ENCODE data around the gene PHF1. TPM values are rescaled to one million over a fixed set of nuclear protein-coding genes. Genes with fewer than 3 reads are reported as not detected.
A peak's percentile ranks its signal among the peaks of the same experiment; 100 is the strongest.

The PHF1 gene
- total and polyA plus RNA-seq, 4 donors, result 7.2 to 13.5 (median 11.5) TPM

DNA sequence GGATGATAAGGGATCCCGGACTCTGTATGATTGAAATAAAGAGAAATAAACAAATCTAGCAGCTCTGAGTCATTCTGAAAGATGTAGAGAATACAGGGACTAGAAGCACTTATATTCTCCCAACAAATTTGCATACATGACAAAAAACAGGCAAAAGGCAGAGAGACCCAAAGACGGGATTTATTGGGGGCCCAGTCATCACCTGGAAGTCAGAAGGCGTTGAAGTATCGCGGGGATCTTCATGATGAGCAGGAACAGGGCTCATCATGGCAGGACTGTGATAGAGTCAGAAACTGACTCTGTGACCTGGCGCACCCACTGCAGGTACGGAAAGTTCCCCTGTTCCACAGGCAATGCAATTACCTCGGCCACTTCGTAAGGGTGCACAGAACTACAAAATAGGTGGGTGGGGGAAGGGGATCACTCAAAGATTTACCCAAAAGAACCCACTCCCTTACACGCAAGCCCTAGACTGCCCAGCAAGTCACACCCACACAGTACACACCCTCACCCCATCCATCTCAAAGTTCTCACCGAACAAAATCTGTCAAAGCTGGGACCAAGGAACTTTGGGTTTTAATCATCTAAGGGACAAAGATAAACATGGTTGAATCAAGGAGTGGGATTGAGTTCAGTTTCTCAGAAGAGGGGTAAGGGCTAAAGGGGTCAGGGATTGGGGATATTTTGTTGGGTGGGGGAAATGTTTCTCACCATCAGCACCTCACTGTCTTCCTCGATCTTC, 5.7 kb downstream of the PHF1 start (continued):
- TF ChIP-seq JUND (IDR thresholded peaks at IDR 0.05) (no peak), NR2F2 (IDR thresholded peaks at IDR 0.05) (no peak), FOXA1 (IDR thresholded peaks at IDR 0.05) (no peak)

- Histone ChIP-seq H3K27me3 (ENCODE audit: control insufficient read depth in 4 of 4, insufficient read depth in 4 of 4, low read length in 3 of 4) (no peaks in the 10 kb centered on the region), H3K4me1 (ENCODE audit: control insufficient read depth in 4 of 4, insufficient read depth in 4 of 4, low read length in 3 of 4) (peaks cover 12 to 33% (median 23%) of the 10 kb centered on the region in 4 donors), H3K9ac (ENCODE audit: low read depth in 1 of 2, low read length in 2 of 2) (peak overlapping the region; percentile 73 to 80), H3K9me3 (ENCODE audit: control insufficient read depth in 4 of 4, low read length in 3 of 4) (no peaks in the 10 kb centered on the region), H3K27ac (ENCODE audit: low read depth in 1 of 2, low read length in 2 of 2) (peak overlapping the region; percentile 80 to 89), H3K36me3 (ENCODE audit: control insufficient read depth in 4 of 4, insufficient read depth in 3 of 4, low read depth in 1 of 4, low read length in 3 of 4) (peaks cover 8 to 30% (median 19%) of the 10 kb centered on the region in 4 donors), H3K4me3 (ENCODE audit: low read depth in 1 of 3, low read length in 3 of 3) (peak overlapping the region; percentile 68 to 82 (median 73))
- no peak for DNase-seq (ENCODE audit: low spot score)
- TF ChIP-seq HNF4G (IDR thresholded peaks at IDR 0.05) (no peak), GABPA (IDR thresholded peaks at IDR 0.05 in 1 of 2, conservative IDR thresholded peaks at IDR 0.05 in 1 of 2) (no peak), ATF3 (IDR thresholded peaks at IDR 0.05) (no peak), RAD21 (IDR thresholded peaks at IDR 0.05) (no peak), NR2F2 (IDR thresholded peaks at IDR 0.05) (no peak), SP1 (IDR thresholded peaks at IDR 0.05) (no peak), EGR1 (IDR thresholded peaks at IDR 0.05; ENCODE audit: low read depth in 2 of 2) (peak in 1 of 2 donors; percentile 4)
- TF ChIP-seq, protein P1, sequence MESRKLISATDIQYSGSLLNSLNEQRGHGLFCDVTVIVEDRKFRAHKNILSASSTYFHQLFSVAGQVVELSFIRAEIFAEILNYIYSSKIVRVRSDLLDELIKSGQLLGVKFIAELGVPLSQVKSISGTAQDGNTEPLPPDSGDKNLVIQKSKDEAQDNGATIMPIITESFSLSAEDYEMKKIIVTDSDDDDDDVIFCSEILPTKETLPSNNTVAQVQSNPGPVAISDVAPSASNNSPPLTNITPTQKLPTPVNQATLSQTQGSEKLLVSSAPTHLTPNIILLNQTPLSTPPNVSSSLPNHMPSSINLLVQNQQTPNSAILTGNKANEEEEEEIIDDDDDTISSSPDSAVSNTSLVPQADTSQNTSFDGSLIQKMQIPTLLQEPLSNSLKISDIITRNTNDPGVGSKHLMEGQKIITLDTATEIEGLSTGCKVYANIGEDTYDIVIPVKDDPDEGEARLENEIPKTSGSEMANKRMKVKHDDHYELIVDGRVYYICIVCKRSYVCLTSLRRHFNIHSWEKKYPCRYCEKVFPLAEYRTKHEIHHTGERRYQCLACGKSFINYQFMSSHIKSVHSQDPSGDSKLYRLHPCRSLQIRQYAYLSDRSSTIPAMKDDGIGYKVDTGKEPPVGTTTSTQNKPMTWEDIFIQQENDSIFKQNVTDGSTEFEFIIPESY (IDR thresholded peaks at IDR 0.05), result no peak
- WGBS, result 4% methylated on average over 25 of the region's 25 CpGs
Measured at GRCh38 chr6:33417128-33417902, 6.5 kb downstream of the PHF1 start.

- WGBS, result under 1% methylated on average over 51 of the region's 51 CpGs
- Histone ChIP-seq H3K9me3 (ENCODE audit: control insufficient read depth in 4 of 4, low read length in 3 of 4) (no peaks in the 10 kb centered on the region), H3K27ac (ENCODE audit: low read depth in 1 of 2, low read length in 2 of 2) (peak within 1 kb of the TSS; percentile 80 to 89), H3K27me3 (ENCODE audit: control insufficient read depth in 4 of 4, insufficient read depth in 4 of 4, low read length in 3 of 4) (no peaks in the 10 kb centered on the region), H3K4me1 (ENCODE audit: control insufficient read depth in 4 of 4, insufficient read depth in 4 of 4, low read length in 3 of 4) (peaks cover 10 to 31% (median 21%) of the 10 kb centered on the region in 4 donors), H3K36me3 (ENCODE audit: control insufficient read depth in 4 of 4, insufficient read depth in 3 of 4, low read depth in 1 of 4, low read length in 3 of 4) (peaks cover 8 to 23% (median 16%) of the 10 kb centered on the region in 4 donors), H3K4me3 (ENCODE audit: low read depth in 1 of 3, low read length in 3 of 3) (peak within 1 kb of the TSS; percentile 68 to 82 (median 73)), H3K9ac (ENCODE audit: low read depth in 1 of 2, low read length in 2 of 2) (peak within 1 kb of the TSS; percentile 73 to 80)
- DNase-seq (ENCODE audit: low spot score), result peak; percentile 96
- TF ChIP-seq FOXA2 (IDR thresholded peaks at IDR 0.05) (no peak), ATF3 (IDR thresholded peaks at IDR 0.05) (no peak), FOXA1 (IDR thresholded peaks at IDR 0.05) (no peak), RAD21 (IDR thresholded peaks at IDR 0.05) (no peak), NR2F2 (IDR thresholded peaks at IDR 0.05) (peak; percentile 35), SP1 (IDR thresholded peaks at IDR 0.05) (peak; percentile 94), JUND (IDR thresholded peaks at IDR 0.05) (peak; percentile 14 to 19), REST (IDR thresholded peaks at IDR 0.05) (peak; percentile 34), HNF4G (IDR thresholded peaks at IDR 0.05) (no peak), GABPA (IDR thresholded peaks at IDR 0.05 in 1 of 2, conservative IDR thresholded peaks at IDR 0.05 in 1 of 2) (peak; percentile 51 to 92), MAX (IDR thresholded peaks at IDR 0.05) (peak; percentile 98), HNF4A (conservative IDR thresholded peaks at IDR 0.05) (peak in 1 of 2 donors; percentile 30), TAF1 (conservative IDR thresholded peaks at IDR 0.05) (no peak), RXRA (IDR thresholded peaks at IDR 0.05) (peak; percentile 68 to 73)
- TF ChIP-seq, protein P1 (IDR thresholded peaks at IDR 0.05), result peak; percentile 75
Measured at GRCh38 chr6:33417903-33418689, 7.3 kb downstream of the PHF1 start, which contains the start of gene CUTA. Gene CUTA (minus strand): TSS chr6:33418107. CDS start chr6:33418000, 107 bp downstream.

Data from liver (tissue), 9 donors.